SJCRH30 (cell line): ENCODE measurements around the gene PTPN21. TPM values are rescaled to one million over a fixed set of nuclear protein-coding genes. Genes with fewer than 3 reads are reported as not detected.
"Not testable (repeated sequence)": the region's sequence is repeated elsewhere in the genome, so short reads cannot be mapped to it uniquely, and the experiment has no call there.

ENCODE experiments used
- DNase-seq, 2 experiments: peaks; one replicate each; pipeline ENCODE4 v3.0.0-alpha.2; 2015 to 2020
- H3K27ac ChIP-seq: fragments of 250-450 bp; sonication (Bioruptor Pico); 2 replicates; pipeline ENCODE4 v1.5.1; 2020; ENCODE audit warnings: mild to moderate bottlenecking, moderate library complexity
- H3K27me3 ChIP-seq: fragments of 250-450 bp; sonication (Bioruptor Pico); 2 replicates; pipeline ENCODE4 v1.5.1; 2020; ENCODE audit warnings: mild to moderate bottlenecking, moderate library complexity
- H3K36me3 ChIP-seq: fragments of 250-450 bp; sonication (Bioruptor Pico); 2 replicates; pipeline ENCODE4 v1.5.1; 2020; ENCODE audit warnings: mild to moderate bottlenecking, moderate library complexity
- H3K4me1 ChIP-seq: fragments of 250-450 bp; sonication (Bioruptor Pico); 2 replicates; pipeline ENCODE4 v1.5.1; 2020; ENCODE audit warnings: mild to moderate bottlenecking, moderate library complexity
- H3K4me3 ChIP-seq: fragments of 250-450 bp; sonication (Bioruptor Pico); 2 replicates; pipeline ENCODE4 v1.5.1; 2020; ENCODE audit warnings: mild to moderate bottlenecking, moderate library complexity
- H3K9me3 ChIP-seq: fragments of 250-450 bp; sonication (Bioruptor Pico); replicated peaks from 2 replicates; pipeline ENCODE4 v1.5.1; 2020; ENCODE audit warnings: mild to moderate bottlenecking, moderate library complexity
- total RNA-seq: library from RNA; depleted of rRNA; stranded (reverse); fragments of >200 nt; shearing (Covaris generic); gene quantifications from 2 replicates; pipeline ENCODE4 v1.2.3, GENCODE V29; 2014

PTPN21 gene
- total RNA-seq, 1 experiment from 2014 or later: 13.7 TPM

- Histone ChIP-seq H3K4me3 (no peak overlapping the region), H3K36me3 (peaks cover 39% of the 10 kb centered on the region), H3K27me3 (no peaks in the 10 kb centered on the region), H3K9me3 (no peaks in the 10 kb centered on the region), H3K27ac (peak overlapping the region; percentile 7; the same call in 1 of the 2 replicates), H3K4me1 (peaks cover 33% of the 10 kb centered on the region)
- no peak for DNase-seq
Observed at GRCh38 chr14:88542857-88543795, 11.7 kb downstream of the PTPN21 start.

DNA sequence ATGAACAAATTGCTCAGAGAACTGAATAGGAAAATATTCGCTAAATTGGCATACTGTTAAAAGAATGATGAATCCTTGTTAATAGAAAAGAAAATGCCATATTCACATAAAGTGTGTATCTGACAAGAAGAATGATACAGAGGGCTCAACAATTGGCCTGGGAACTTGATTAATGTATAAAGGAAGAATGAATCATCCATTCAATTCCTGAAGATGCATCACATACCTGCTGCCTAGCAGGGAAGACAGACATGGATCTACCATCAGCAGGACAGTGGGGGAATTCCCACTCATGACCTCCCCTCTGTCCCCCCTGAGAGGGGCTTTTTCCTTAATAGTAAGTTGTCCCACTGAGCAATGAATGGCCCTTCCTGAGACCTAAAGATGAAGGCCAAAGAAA is 13.5 kb downstream of the PTPN21 start:
- H3K27me3 ChIP-seq: no peaks in the 10 kb centered on the region
- DNase-seq: no peak
- H3K4me1 ChIP-seq: peaks cover 19% of the 10 kb centered on the region
- no peak overlapping the region for H3K4me3 ChIP-seq
- peaks cover 39% of the 10 kb centered on the region for H3K36me3 ChIP-seq
- H3K9me3 ChIP-seq: no peaks in the 10 kb centered on the region
- no peak overlapping the region for H3K27ac ChIP-seq

DNA sequence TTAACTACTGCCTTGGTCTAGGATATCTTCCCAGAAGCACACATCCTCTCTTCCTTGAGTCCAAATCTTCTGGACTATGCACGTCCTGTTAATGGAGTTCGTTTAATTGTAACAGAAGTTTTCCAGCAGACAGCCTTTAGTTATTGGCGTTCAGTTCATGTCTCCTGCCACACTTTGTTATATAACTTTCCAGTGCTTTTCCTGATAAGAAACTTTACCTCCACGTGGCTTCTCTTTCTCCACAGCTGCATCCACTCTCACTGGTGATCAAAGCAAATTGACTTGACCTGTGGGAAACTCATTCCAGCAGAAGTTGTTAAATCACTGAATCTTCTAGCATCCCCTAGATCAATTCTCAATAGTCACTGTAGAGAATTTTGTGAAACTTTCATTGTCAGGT is 19.0 kb downstream of the PTPN21 start:
- no peak overlapping the region for H3K4me3 ChIP-seq
- H3K27ac ChIP-seq: no peak overlapping the region
- H3K4me1 ChIP-seq: no peaks in the 10 kb centered on the region
- peaks cover 34% of the 10 kb centered on the region for H3K36me3 ChIP-seq
- no peak for DNase-seq
- H3K27me3 ChIP-seq: no peaks in the 10 kb centered on the region
- no peaks in the 10 kb centered on the region for H3K9me3 ChIP-seq

DNA sequence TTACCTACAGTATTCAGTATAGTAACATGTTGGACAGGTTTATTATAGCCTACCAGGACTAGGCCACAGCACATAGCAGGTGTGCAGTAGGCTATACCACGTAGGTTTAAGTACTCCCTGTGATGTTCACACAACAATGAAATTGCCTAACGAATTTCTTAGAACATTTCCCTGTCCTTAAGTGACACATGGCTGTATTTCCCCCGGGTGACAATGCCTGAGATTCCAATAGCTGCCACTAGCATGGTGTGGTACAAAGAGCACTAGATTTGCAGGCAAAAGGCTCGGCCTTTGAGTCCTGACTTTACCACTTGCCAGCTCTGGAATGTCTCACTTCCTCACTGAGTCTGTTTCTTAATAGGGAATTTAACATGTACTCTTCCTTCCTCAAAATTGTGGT is 19.7 kb downstream of the PTPN21 start:
- H3K36me3 ChIP-seq: peaks cover 36% of the 10 kb centered on the region
- H3K27me3 ChIP-seq: no peaks in the 10 kb centered on the region
- no peak overlapping the region for H3K27ac ChIP-seq
- DNase-seq: no peak
- no peaks in the 10 kb centered on the region for H3K9me3 ChIP-seq
- H3K4me1 ChIP-seq: no peaks in the 10 kb centered on the region
- no peak overlapping the region for H3K4me3 ChIP-seq

- H3K4me1 ChIP-seq: no peaks in the 10 kb centered on the region
- no peak overlapping the region for H3K27ac ChIP-seq
- no peak for DNase-seq
- H3K36me3 ChIP-seq: peaks cover 40% of the 10 kb centered on the region
- no peaks in the 10 kb centered on the region for H3K9me3 ChIP-seq
- no peaks in the 10 kb centered on the region for H3K27me3 ChIP-seq
- H3K4me3 ChIP-seq: no peak overlapping the region
Observed at GRCh38 chr14:88533064-88533602, 21.7 kb downstream of the PTPN21 start.

DNA sequence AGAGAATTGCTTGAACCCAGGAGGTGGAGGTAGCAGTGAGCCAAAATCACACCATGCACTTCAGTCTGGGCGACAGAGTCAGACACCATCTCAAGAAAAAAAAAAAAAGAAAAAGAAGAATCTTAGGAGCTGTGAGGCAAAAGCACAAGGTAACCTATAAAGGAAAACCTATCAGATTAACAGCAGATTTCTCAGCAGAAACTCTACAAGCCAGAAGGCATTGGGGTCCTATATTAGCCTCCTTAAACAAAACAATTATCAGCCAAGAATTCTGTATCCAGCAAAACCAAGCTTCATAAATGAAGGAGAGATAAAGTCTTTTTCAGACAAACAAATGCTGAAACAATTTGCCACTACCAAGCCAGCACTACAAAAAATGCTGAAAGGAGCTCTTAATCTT is 24.9 kb downstream of the PTPN21 start:
- not testable (repeated sequence) for H3K9me3 ChIP-seq, H3K4me1 ChIP-seq, H3K27me3 ChIP-seq, H3K27ac ChIP-seq, H3K4me3 ChIP-seq, DNase-seq
- H3K36me3 ChIP-seq: peaks cover 29% of the 10 kb centered on the region

- no peak overlapping the region for H3K27ac ChIP-seq
- no peaks in the 10 kb centered on the region for H3K9me3 ChIP-seq
- DNase-seq: no peak
- H3K36me3 ChIP-seq: peaks cover 3% of the 10 kb centered on the region; the same call in 1 of the 2 replicates
- H3K27me3 ChIP-seq: no peaks in the 10 kb centered on the region
- no peaks in the 10 kb centered on the region for H3K4me1 ChIP-seq
- no peak overlapping the region for H3K4me3 ChIP-seq
Observed at GRCh38 chr14:88522393-88522792, 32.4 kb downstream of the PTPN21 start.

DNA sequence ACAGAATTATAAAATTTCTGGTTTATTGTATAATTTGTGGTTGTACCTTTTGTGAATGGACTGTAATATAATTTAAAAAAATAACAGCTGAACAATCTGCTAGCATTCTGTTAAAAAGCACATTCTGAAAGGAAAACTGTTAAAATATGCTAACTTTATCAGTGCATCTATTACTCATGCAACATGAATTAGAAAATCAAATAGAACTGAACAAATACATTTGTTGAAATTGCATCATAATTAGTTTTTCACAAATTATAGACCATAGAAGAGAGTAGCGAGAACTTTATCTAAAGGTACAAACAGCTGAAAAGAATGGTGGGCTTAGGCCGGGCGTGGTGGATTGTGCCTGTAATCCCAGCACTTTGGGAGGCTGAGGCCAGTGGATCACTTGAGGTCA is 33.0 kb downstream of the PTPN21 start:
- H3K4me3 ChIP-seq: no peak overlapping the region
- H3K27me3 ChIP-seq: no peaks in the 10 kb centered on the region
- H3K9me3 ChIP-seq: no peaks in the 10 kb centered on the region
- no peak for DNase-seq
- no peak overlapping the region for H3K27ac ChIP-seq
- H3K4me1 ChIP-seq: no peaks in the 10 kb centered on the region
- H3K36me3 ChIP-seq: peaks cover 3% of the 10 kb centered on the region

DNA sequence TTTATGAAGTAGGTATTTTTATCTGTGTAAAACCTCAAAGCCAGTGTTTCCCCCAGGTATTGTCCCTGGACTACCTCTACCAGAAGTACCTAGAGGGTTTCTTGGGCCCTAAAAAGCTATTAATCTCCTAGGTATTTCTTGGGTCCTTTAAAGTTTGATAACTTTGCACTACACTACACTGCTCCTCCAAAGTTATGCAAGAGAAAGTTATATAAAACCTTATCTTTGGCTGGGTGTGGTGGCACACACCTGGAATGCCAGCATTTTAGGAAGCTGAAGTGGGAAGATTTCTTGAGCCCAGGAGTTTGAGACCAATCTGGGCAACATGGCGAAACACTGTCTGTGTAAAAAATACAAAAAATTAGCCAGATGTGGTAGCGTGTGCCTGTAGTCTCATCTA is 34.9 kb downstream of the PTPN21 start:
- H3K4me3 ChIP-seq: no peak overlapping the region
- H3K27me3 ChIP-seq: no peaks in the 10 kb centered on the region
- no peak for DNase-seq
- H3K9me3 ChIP-seq: no peaks in the 10 kb centered on the region
- H3K27ac ChIP-seq: no peak overlapping the region
- H3K36me3 ChIP-seq: peaks cover 7% of the 10 kb centered on the region
- no peaks in the 10 kb centered on the region for H3K4me1 ChIP-seq

GRCh38 chr14:88518592-88519512 is 36.0 kb downstream of the PTPN21 start:
- Histone ChIP-seq H3K9me3 (no peaks in the 10 kb centered on the region), H3K27me3 (no peaks in the 10 kb centered on the region), H3K4me1 (no peaks in the 10 kb centered on the region), H3K27ac (no peak overlapping the region), H3K4me3 (no peak overlapping the region), H3K36me3 (peaks cover 10% of the 10 kb centered on the region)
- no peak for DNase-seq

DNA sequence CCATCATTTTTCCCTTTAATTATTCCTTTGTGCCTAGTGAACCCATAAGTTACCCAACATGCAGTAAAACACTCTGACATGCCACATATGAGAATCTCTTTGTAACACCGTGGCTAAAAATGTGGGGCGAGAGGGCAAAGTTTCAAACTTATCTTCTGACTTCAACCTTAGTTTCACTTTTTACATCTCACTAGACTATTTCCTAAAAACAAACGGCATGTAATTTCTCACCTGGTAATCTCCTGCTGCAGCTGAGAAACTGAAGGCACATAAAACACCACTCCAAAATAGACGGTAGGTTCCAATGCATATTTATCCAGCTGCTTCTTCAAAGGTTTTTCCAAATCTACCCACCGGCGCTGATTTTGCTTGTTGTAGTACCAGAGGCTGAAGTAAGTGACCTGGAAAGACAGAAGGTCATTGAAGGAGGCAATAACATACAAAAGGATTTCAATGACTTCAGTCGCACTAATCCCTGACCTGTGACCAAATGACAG is 37.9 kb downstream of the PTPN21 start:
- Histone ChIP-seq H3K4me1 (no peaks in the 10 kb centered on the region), H3K36me3 (peaks cover 11% of the 10 kb centered on the region), H3K27me3 (no peaks in the 10 kb centered on the region), H3K4me3 (no peak overlapping the region), H3K27ac (no peak overlapping the region), H3K9me3 (no peaks in the 10 kb centered on the region)
- no peak for DNase-seq

GRCh38 chr14:88515499-88516221 is 39.1 kb downstream of the PTPN21 start:
- Histone ChIP-seq H3K36me3 (peaks cover 8% of the 10 kb centered on the region; the same call in 1 of the 2 replicates), H3K9me3 (no peaks in the 10 kb centered on the region), H3K4me1 (no peaks in the 10 kb centered on the region), H3K4me3 (no peak overlapping the region), H3K27ac (no peak overlapping the region), H3K27me3 (no peaks in the 10 kb centered on the region)
- DNase-seq: no peak

DNA sequence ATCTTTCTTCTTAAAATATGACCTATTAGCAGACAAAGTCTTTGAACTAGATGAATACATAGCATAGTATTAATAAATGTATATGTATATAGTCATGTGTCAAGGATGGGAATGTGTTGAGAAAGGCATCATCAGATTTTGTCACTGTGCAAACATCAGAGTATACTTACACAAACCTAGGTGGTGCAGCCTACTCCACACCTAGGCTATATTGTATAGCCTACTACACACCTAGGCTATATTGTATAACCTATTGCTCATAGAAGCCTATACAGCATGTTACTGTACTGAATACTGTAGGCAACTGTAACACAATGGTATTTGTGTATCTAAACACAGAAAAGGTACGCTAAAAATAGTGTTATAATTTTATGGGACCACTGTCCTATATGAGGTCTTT is 47.6 kb downstream of the PTPN21 start:
- H3K9me3 ChIP-seq: no peaks in the 10 kb centered on the region
- peaks cover 24% of the 10 kb centered on the region for H3K36me3 ChIP-seq
- no peak for DNase-seq
- no peaks in the 10 kb centered on the region for H3K4me1 ChIP-seq
- no peak overlapping the region for H3K4me3 ChIP-seq
- H3K27me3 ChIP-seq: no peaks in the 10 kb centered on the region
- H3K27ac ChIP-seq: no peak overlapping the region

DNA sequence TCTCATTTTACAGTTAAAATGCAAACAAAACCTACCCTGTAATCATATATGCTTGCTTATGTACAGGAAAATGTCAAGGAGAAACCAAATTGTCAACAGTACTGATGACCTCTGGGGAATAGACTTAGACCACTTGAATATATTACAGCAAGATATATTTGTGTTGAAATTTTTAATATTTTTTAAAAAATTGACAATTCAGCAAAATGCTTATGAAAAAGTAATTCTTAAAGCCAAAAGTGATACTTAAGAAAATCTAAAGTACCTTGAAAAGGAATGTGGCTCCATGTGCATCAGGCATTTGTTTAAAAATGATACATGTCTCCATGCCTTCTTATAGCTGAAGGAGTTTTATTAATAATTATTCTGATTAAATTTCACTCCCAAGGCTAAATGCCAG is 49.2 kb downstream of the PTPN21 start:
- no peaks in the 10 kb centered on the region for H3K4me1 ChIP-seq
- H3K27me3 ChIP-seq: no peaks in the 10 kb centered on the region
- H3K36me3 ChIP-seq: peaks cover 30% of the 10 kb centered on the region
- no peak overlapping the region for H3K4me3 ChIP-seq
- no peaks in the 10 kb centered on the region for H3K9me3 ChIP-seq
- no peak for DNase-seq
- H3K27ac ChIP-seq: no peak overlapping the region
